BJ (cell line): ENCODE measurements around the gene IFNGR2. TPM values are rescaled to one million over a fixed set of nuclear protein-coding genes. Genes with fewer than 3 reads are reported as not detected.
A peak's percentile ranks its signal among the peaks of the same experiment; 100 is the strongest.

Experiments
- CTCF ChIA-PET: fragments of 350-600 bp; formaldehyde crosslinking; extraction: SDS; loops from one replicate; lab custom pipeline; 2021; ENCODE audit warnings: antibody characterized with exemption, inconsistent platforms; lab: Yijun Ruan, JAX
- POLR2A ChIA-PET: fragments of 300-600 bp; sonication (Branson Sonifier 250); formaldehyde crosslinking; extraction: SDS; loops from one replicate; lab custom pipeline; 2021; ENCODE audit warnings: antibody characterized with exemption; lab: Charles Lee
- DNase-seq: peaks from one replicate; pipeline ENCODE4 v3.0.0-alpha.2; 2011; ENCODE audit warnings: low read depth
- H3K27me3 ChIP-seq: 2 replicates; pipeline ENCODE4 v1.6.0; 2011; ENCODE audit warnings: low read length; ENCODE audit not compliant: control insufficient read depth, insufficient read depth
- H3K36me3 ChIP-seq: 2 replicates; pipeline ENCODE4 v1.5.1; 2011; ENCODE audit warnings: low read length; ENCODE audit not compliant: control insufficient read depth, insufficient read depth
- H3K4me3 ChIP-seq: 2 replicates; pipeline ENCODE4 v1.5.1; 2011; ENCODE audit warnings: low read depth, mild to moderate bottlenecking, control low read depth, low read length
- CTCF ChIP-seq: IDR thresholded peaks from 2 replicates; pipeline ENCODE4 v1.5.1; 2011; ENCODE audit warnings: low read depth, mild to moderate bottlenecking, control low read depth, inconsistent platforms, low read length, moderate library complexity; ENCODE audit not compliant: insufficient read depth
- polyA plus RNA-seq: library from polyadenylated mRNA; depleted of rRNA; stranded (reverse); fragments of >200 nt; gene quantifications from 2 replicates; pipeline ENCODE4 v1.2.3, GENCODE V29; 2011; rRNA removed

IFNGR2 gene
- polyA plus RNA-seq, 1 experiment: 114 TPM

GRCh38 chr21:33480481-33481103 is 77.4 kb downstream of the IFNGR2 start:
- H3K4me3 ChIP-seq: peak overlapping the region; percentile 72
- no peaks in the 10 kb centered on the region for H3K27me3 ChIP-seq
- TF ChIP-seq CTCF: no peak
- no peak for DNase-seq
- H3K36me3 ChIP-seq: no peaks in the 10 kb centered on the region
- ChIA-PET CTCF (interaction anchor here (0.6 to 1.0 kb wide), 2 partner anchors 35 to 119 kb away, joined by 3 to 4 read pairs; no protein-coding TSS in a partner anchor), POLR2A (interaction anchor here (0.5 to 1.4 kb wide), 2 partner anchors 11 to 23 kb away, joined by 7 to 8 read pairs; partner anchors contain the start of gene DNAJC28)

- Histone ChIP-seq H3K4me3 (no peak overlapping the region), H3K36me3 (no peaks in the 10 kb centered on the region), H3K27me3 (no peaks in the 10 kb centered on the region)
- ChIA-PET POLR2A (no interaction called here), CTCF (interaction anchor here (0.6 kb wide), 1 partner anchor 36 kb away, joined by 3 read pairs; no protein-coding TSS in a partner anchor)
- no peak for TF ChIP-seq CTCF
- no peak for DNase-seq
These were observed 78.2 kb downstream of the IFNGR2 start for GRCh38 chr21:33481314-33481943.

Other genes starting within 250 kb of the IFNGR2 start
- 10.3 and 22.2 TPM in 2 replicates for gene IFNAR2, start 173.5 kb upstream of the IFNGR2 start, polyA plus RNA-seq
- 56.8 and 63.7 TPM in 2 replicates for gene IL10RB, start 137.0 kb upstream of the IFNGR2 start, polyA plus RNA-seq
- gene IFNAR1, start 78.4 kb upstream of the IFNGR2 start, polyA plus RNA-seq: 11.4 and 15.0 TPM in 2 replicates
- 23.5 and 32.1 TPM in 2 replicates for gene TMEM50B, start 76.6 kb downstream of the IFNGR2 start, polyA plus RNA-seq
- gene DNAJC28, start 88.3 kb downstream of the IFNGR2 start, polyA plus RNA-seq: 0.38 and 0.91 TPM in 2 replicates
- 14.8 and 25.7 TPM in 2 replicates for gene GART, start 138.7 kb downstream of the IFNGR2 start, polyA plus RNA-seq
- 41.6 and 62.8 TPM in 2 replicates for gene SON, start 139.6 kb downstream of the IFNGR2 start, polyA plus RNA-seq
- gene DONSON, start 185.3 kb downstream of the IFNGR2 start, polyA plus RNA-seq: 12.7 and 19.4 TPM in 2 replicates
- 21.2 and 43.0 TPM in 2 replicates for gene CRYZL1, start 238.3 kb downstream of the IFNGR2 start, polyA plus RNA-seq
- 56.2 and 68.4 TPM in 2 replicates for gene ITSN1, start 239.1 kb downstream of the IFNGR2 start, polyA plus RNA-seq